ENCODE data around the gene DUSP1.

The DUSP1 gene

GRCh38 chr5:172776235-172776594 lies 5.2 kb upstream of the DUSP1 start:
- DNase-seq, result no peak

- no peak for DNase-seq
Observed at GRCh38 chr5:172775326-172776234, 4.6 kb upstream of the DUSP1 start.

GRCh38 chr5:172774561-172775315 lies 3.7 kb upstream of the DUSP1 start:
- DNase-seq, result no peak

GRCh38 chr5:172773481-172774469 lies 2.8 kb upstream of the DUSP1 start:
- DNase-seq, result no peak

GRCh38 chr5:172772112-172772906 lies 1.3 kb upstream of the DUSP1 start:
- DNase-seq, result peak; percentile 74

GRCh38 chr5:172771439-172772111 lies 580 bp upstream of the DUSP1 start:
- no peak for DNase-seq

- no peak for DNase-seq
Observed at GRCh38 chr5:172770374-172770674, 671 bp downstream of the DUSP1 start.

- no peak for DNase-seq
Observed at GRCh38 chr5:172769616-172770373, 1.2 kb downstream of the DUSP1 start.

GRCh38 chr5:172769342-172769615 lies 1.7 kb downstream of the DUSP1 start:
- DNase-seq, result no peak

GRCh38 chr5:172768573-172769341 lies 2.2 kb downstream of the DUSP1 start:
- no peak for DNase-seq

GRCh38 chr5:172768098-172768572 lies 2.9 kb downstream of the DUSP1 start:
- DNase-seq, result no peak

- DNase-seq, result no peak
Observed at GRCh38 chr5:172766287-172767108, 4.5 kb downstream of the DUSP1 start.

GRCh38 chr5:172765766-172766286 lies 5.2 kb downstream of the DUSP1 start:
- no peak for DNase-seq

GRCh38 chr5:172764861-172765765 lies 5.9 kb downstream of the DUSP1 start:
- DNase-seq, result peak; percentile 97

GRCh38 chr5:172763120-172763464 lies 7.9 kb downstream of the DUSP1 start:
- DNase-seq, result no peak

GRCh38 chr5:172762214-172763119 lies 8.5 kb downstream of the DUSP1 start:
- DNase-seq, result no peak

GRCh38 chr5:172760959-172761358 lies 10.0 kb downstream of the DUSP1 start:
- DNase-seq, result no peak

Measured in NCI-H146 (cell line).